IMR-90 (cell line): Measurements from ENCODE around the gene IRF2BP1. TPM values are rescaled to one million over a fixed set of nuclear protein-coding genes. Genes with fewer than 3 reads are reported as not detected.
A peak's percentile ranks its signal among the peaks of the same experiment; 100 is the strongest.

Experiments
- ATAC-seq: fragments of 200-7000 bp; cut with Tn5 transposase; 2 replicates; pipeline ENCODE4 v1.9.1; 2020; ENCODE audit warnings: low read depth, mild to moderate bottlenecking, moderate library complexity
- BruUV-seq: library from RNA; stranded (reverse); fragments of 400-500 nt; replicated peaks from 2 replicates; lab custom pipeline; 2021; lab: Mats Ljungman, UMichigan
- CTCF ChIA-PET: fragments of 300-600 bp; formaldehyde crosslinking; extraction: SDS; loops from one replicate; lab custom pipeline; 2021; ENCODE audit warnings: antibody characterized with exemption; lab: Yijun Ruan, JAX
- POLR2A ChIA-PET: fragments of 300-600 bp; sonication (Branson Sonifier 250); formaldehyde crosslinking; loops from one replicate; lab custom pipeline; 2022; ENCODE audit warnings: antibody characterized with exemption; ENCODE audit not compliant: unreplicated experiment; lab: Charles Lee
- DNase-seq: peaks from one replicate; pipeline ENCODE4 v3.0.0; 2013
- H2AFZ ChIP-seq: replicated peaks from 2 replicates; pipeline ENCODE3; 2013; ENCODE audit warnings: low read length, mild to moderate bottlenecking; ENCODE audit not compliant: poor library complexity
- H2AK5ac ChIP-seq: 2 replicates; pipeline ENCODE4 v1.6.1; 2013; ENCODE audit warnings: low read depth, low read length, inconsistent platforms
- H2AK9ac ChIP-seq: replicated peaks from 2 replicates; pipeline ENCODE3; 2013; ENCODE audit warnings: mild to moderate bottlenecking, low read depth, low read length, moderate library complexity; ENCODE audit not compliant: poor library complexity
- H2BK120ac ChIP-seq: 2 replicates; pipeline ENCODE4 v1.6.1; 2013; ENCODE audit warnings: low read depth, low read length, inconsistent platforms
- H2BK15ac ChIP-seq: 3 replicates; pipeline ENCODE4 v1.6.1; 2013; ENCODE audit warnings: low read depth, low read length, inconsistent platforms
- H2BK20ac ChIP-seq: 2 replicates; pipeline ENCODE4 v1.6.1; 2013; ENCODE audit warnings: low read depth, mild to moderate bottlenecking, inconsistent platforms, low read length, moderate library complexity
- H2BK5ac ChIP-seq: 2 replicates; pipeline ENCODE4 v1.6.1; 2013; ENCODE audit warnings: mild to moderate bottlenecking, low read depth, low read length, inconsistent platforms; ENCODE audit not compliant: poor library complexity, severe bottlenecking
- H3K14ac ChIP-seq: replicated peaks from 2 replicates; pipeline ENCODE4 v1.6.1; 2013; ENCODE audit warnings: low read depth, low read length, inconsistent platforms
- H3K18ac ChIP-seq: 2 replicates; pipeline ENCODE4 v1.6.1; 2013; ENCODE audit warnings: low read depth, low read length, control low read depth
- H3K23ac ChIP-seq: 2 replicates; pipeline ENCODE4 v1.6.1; 2013; ENCODE audit warnings: low read depth, low read length, inconsistent platforms
- H3K27ac ChIP-seq: 2 replicates; pipeline ENCODE4 v1.5.1; 2013; ENCODE audit warnings: mild to moderate bottlenecking, control low read depth, low read length; ENCODE audit not compliant: insufficient read depth
- H3K27me3 ChIP-seq: 2 replicates; pipeline ENCODE4 v1.6.1; 2013; ENCODE audit warnings: low read length; ENCODE audit not compliant: control insufficient read depth, insufficient read depth
- H3K36me3 ChIP-seq: 2 replicates; pipeline ENCODE4 v1.6.1; 2013; ENCODE audit warnings: low read length, mixed read lengths; ENCODE audit not compliant: control insufficient read depth, insufficient read depth
- H3K4ac ChIP-seq: 2 replicates; pipeline ENCODE4 v1.6.1; 2013; ENCODE audit warnings: low read depth, low read length, inconsistent platforms
- H3K4me1 ChIP-seq: 2 replicates; pipeline ENCODE4 v1.6.1; 2013; ENCODE audit warnings: low read length, mixed read lengths; ENCODE audit not compliant: control insufficient read depth, insufficient read depth
- H3K4me2 ChIP-seq: 2 replicates; pipeline ENCODE4 v1.6.1; 2013; ENCODE audit warnings: low read depth, mild to moderate bottlenecking, control low read depth, low read length, moderate library complexity
- H3K4me3 ChIP-seq: 2 replicates; pipeline ENCODE4 v1.5.1; 2013; ENCODE audit warnings: low read depth, mild to moderate bottlenecking, control low read depth, low read length, moderate library complexity; ENCODE audit not compliant: insufficient read depth
- H3K56ac ChIP-seq: 2 replicates; pipeline ENCODE4 v1.6.1; 2013; ENCODE audit warnings: low read length, inconsistent platforms; ENCODE audit not compliant: insufficient read depth; ENCODE audit errors: extremely low read depth
- H3K79me1 ChIP-seq, 2 experiments: 2 replicates each; pipeline ENCODE4 v1.6.1; 2013; ENCODE audit warnings: low read length in 2 of 2, inconsistent platforms in 1 of 2, low read depth in 1 of 2
- H3K9ac ChIP-seq: 2 replicates; pipeline ENCODE4 v1.6.1; 2013; ENCODE audit warnings: low read depth, low read length, control low read depth
- H3K9me1 ChIP-seq: 2 replicates; pipeline ENCODE4 v1.6.1; 2013; ENCODE audit warnings: low read length, inconsistent platforms; ENCODE audit not compliant: insufficient read depth
- H3K9me3 ChIP-seq: 2 replicates; pipeline ENCODE4 v1.6.1; 2013; ENCODE audit warnings: low read length; ENCODE audit not compliant: control insufficient read depth, insufficient read depth
- H4K20me1 ChIP-seq: 2 replicates; pipeline ENCODE4 v1.6.1; 2013; ENCODE audit warnings: low read length, inconsistent platforms; ENCODE audit not compliant: insufficient read depth
- H4K5ac ChIP-seq: 2 replicates; pipeline ENCODE4 v1.6.1; 2013; ENCODE audit warnings: mild to moderate bottlenecking, low read depth, low read length, control low read depth
- H4K8ac ChIP-seq, 2 experiments: 2 replicates each; pipeline ENCODE4 v1.6.1; 2013; ENCODE audit warnings: low read depth in 2 of 2, low read length in 2 of 2, control low read depth in 1 of 2, inconsistent platforms in 1 of 2
- H4K91ac ChIP-seq: 2 replicates; pipeline ENCODE4 v1.6.1; 2013; ENCODE audit warnings: low read depth, low read length, inconsistent platforms; ENCODE audit not compliant: insufficient read depth
- BHLHE40 ChIP-seq: fragments of 150-350 bp; IDR thresholded peaks from 2 replicates; pipeline ENCODE4 v1.6.1; 2016; ENCODE audit warnings: mild to moderate bottlenecking, low read depth, low read length
- CEBPB ChIP-seq: IDR thresholded peaks from 2 replicates; pipeline ENCODE4 v1.6.1; 2012; ENCODE audit warnings: low read depth, low read length, improper control_type of control experiment
- CHD1 ChIP-seq: IDR thresholded peaks from 2 replicates; pipeline ENCODE4 v1.6.1; 2012; ENCODE audit warnings: low read depth, low read length, improper control_type of control experiment
- FOS ChIP-seq: fragments of 150-350 bp; IDR thresholded peaks from 2 replicates; pipeline ENCODE4 v1.6.1; 2016; ENCODE audit warnings: low read depth, low read length
- MAFK ChIP-seq: IDR thresholded peaks from 2 replicates; pipeline ENCODE4 v1.6.1; 2012; ENCODE audit warnings: low read depth, low read length, improper control_type of control experiment
- MAZ ChIP-seq: IDR thresholded peaks from 2 replicates; pipeline ENCODE4 v1.6.1; 2012; ENCODE audit warnings: low read depth, mild to moderate bottlenecking, low read length, improper control_type of control experiment, moderate library complexity, borderline replicate concordance
- NFE2L2 ChIP-seq: fragments of 150-350 bp; IDR thresholded peaks from 2 replicates; pipeline ENCODE4 v1.6.1; 2016; ENCODE audit warnings: low read depth, mild to moderate bottlenecking, low read length
- POLR2A ChIP-seq: IDR thresholded peaks from 2 replicates; pipeline ENCODE4 v1.6.1; 2012; ENCODE audit warnings: mild to moderate bottlenecking, low read depth, low read length
- RAD21 ChIP-seq: IDR thresholded peaks from 2 replicates; pipeline ENCODE4 v1.6.1; 2012; ENCODE audit warnings: low read length, improper control_type of control experiment
- RCOR1 ChIP-seq: IDR thresholded peaks from 2 replicates; pipeline ENCODE4 v1.6.1; 2012; ENCODE audit warnings: mild to moderate bottlenecking, low read length, improper control_type of control experiment; ENCODE audit not compliant: insufficient replicate concordance
- RFX5 ChIP-seq: IDR thresholded peaks from 2 replicates; pipeline ENCODE4 v1.8.0; 2012; ENCODE audit warnings: low read depth, mild to moderate bottlenecking, low read length, moderate library complexity
- SMC3 ChIP-seq: fragments of 150-350 bp; IDR thresholded peaks from 2 replicates; pipeline ENCODE4 v1.6.1; 2016; ENCODE audit warnings: low read depth, mild to moderate bottlenecking, antibody characterized with exemption, low read length, moderate library complexity
- WGBS, 2 experiments: methylation state at CpG; one replicate each; pipeline versions ENCODE4 v1.1.5 to v1.1.7; 2013; ENCODE audit warnings: missing lambda C conversion rate in 2 of 2; ENCODE audit not compliant: insufficient read length in 1 of 2; ENCODE audit errors: extremely low coverage in 2 of 2; 5-methylcytosine and 5-hydroxymethylcytosine counted together
- dilution Hi-C: fragments of 300-500 bp; cut with HindIII; formaldehyde crosslinking; loops from one replicate; pipeline ENCODE4 v1.14.3; 2018; ENCODE audit warnings: low sequenced_read_pairs; ENCODE audit not compliant: unreplicated experiment
- in situ Hi-C: fragments of 300-500 bp; cut with MboI; formaldehyde crosslinking; loops from 3 replicates; pipeline ENCODE4 v1.14.3; 2019; ENCODE audit warnings: low sequenced_read_pairs, inconsistent platforms, mixed read lengths
- intact Hi-C: fragments of 100-400 bp; cut with micrococcal nuclease; formaldehyde crosslinking; loops from 2 replicates; pipeline ENCODE4 v1.10.0; 2022
- polyA plus RNA-seq, 3 experiments: library from polyadenylated mRNA; depleted of rRNA; stranded (reverse); fragments of >200 nt; gene quantifications; 2 replicates each; pipeline ENCODE4 v1.2.3, GENCODE V29; 2012; ENCODE audit warnings: low replicate concordance in 1 of 3
- total RNA-seq: library from RNA; depleted of rRNA; stranded (reverse); fragments of >200 nt; gene quantifications from 2 replicates; pipeline ENCODE4 v1.2.3, GENCODE V29; 2012
- TF ChIP-seq, protein P1 (sequence below): fragments of 150-350 bp; IDR thresholded peaks from 2 replicates; pipeline ENCODE4 v1.6.1; 2016; ENCODE audit warnings: low read depth, mild to moderate bottlenecking, low read length, moderate library complexity, borderline replicate concordance
- TF ChIP-seq, protein P2 (sequence below): conservative IDR thresholded peaks from 2 replicates; pipeline ENCODE4 v1.5.1; 2012; ENCODE audit warnings: mild to moderate bottlenecking, low read depth, low read length, improper control_type of control experiment

The IRF2BP1 gene
- total and polyA plus RNA-seq, 2 of the 4 experiments (the other 2 are of a cell fraction) = 4.5 to 8.5 TPM

DNA sequence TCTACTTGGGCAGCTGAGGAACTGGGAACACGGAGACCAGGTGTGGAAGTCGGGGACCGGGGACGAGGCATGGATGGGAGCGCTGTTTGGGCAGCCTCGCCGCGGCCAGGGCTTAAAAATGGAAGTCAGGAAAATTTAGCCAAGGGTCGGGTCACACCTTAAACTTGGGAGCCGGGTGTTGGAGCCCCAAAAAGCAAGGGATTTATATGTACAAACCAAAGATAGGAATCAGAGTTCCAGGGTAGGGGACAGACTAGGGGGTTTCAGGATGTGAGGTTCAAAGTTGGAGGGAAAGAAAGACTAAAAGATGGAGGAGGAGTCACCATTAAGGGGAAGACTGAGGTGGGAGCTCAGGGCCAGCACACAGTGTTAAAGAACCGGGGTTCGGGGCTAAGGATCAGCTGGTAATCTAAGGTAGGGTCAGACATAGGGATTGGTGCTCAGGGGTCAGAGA is 21.3 kb downstream of the IRF2BP1 start:
- no TSS peak for BruUV-seq
- H2AFZ ChIP-seq = peak overlapping the region; percentile 78
- no peak overlapping the region for H3K4ac ChIP-seq
- no peak overlapping the region for H2AK9ac ChIP-seq
- H3K23ac ChIP-seq = no peak overlapping the region
- intact Hi-C loops = no loop called here
- H3K36me3 ChIP-seq = peaks cover 3% of the 10 kb centered on the region; the same call in 1 of the 2 replicates
- H2BK5ac ChIP-seq = no peak overlapping the region
- H2BK120ac ChIP-seq = no peak overlapping the region
- H4K20me1 ChIP-seq = peaks cover 12% of the 10 kb centered on the region
- POLR2A ChIA-PET = no interaction called here
- DNase-seq = no peak
- dilution Hi-C loops = no loop called here
- no peak overlapping the region for H2BK20ac ChIP-seq
- peaks cover 2% of the 10 kb centered on the region; the same call in 1 of the 2 replicates for H3K9me3 ChIP-seq
- TF ChIP-seq RAD21 (no peak), MAFK (no peak), FOS (no peak), CHD1 (no peak), SMC3 (no peak), BHLHE40 (no peak), NFE2L2 (no peak), RFX5 (no peak), MAZ (no peak), RCOR1 (no peak), CEBPB (no peak), POLR2A (no peak)
- TF ChIP-seq, protein P1, sequence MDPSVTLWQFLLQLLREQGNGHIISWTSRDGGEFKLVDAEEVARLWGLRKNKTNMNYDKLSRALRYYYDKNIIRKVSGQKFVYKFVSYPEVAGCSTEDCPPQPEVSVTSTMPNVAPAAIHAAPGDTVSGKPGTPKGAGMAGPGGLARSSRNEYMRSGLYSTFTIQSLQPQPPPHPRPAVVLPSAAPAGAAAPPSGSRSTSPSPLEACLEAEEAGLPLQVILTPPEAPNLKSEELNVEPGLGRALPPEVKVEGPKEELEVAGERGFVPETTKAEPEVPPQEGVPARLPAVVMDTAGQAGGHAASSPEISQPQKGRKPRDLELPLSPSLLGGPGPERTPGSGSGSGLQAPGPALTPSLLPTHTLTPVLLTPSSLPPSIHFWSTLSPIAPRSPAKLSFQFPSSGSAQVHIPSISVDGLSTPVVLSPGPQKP = no peak
- TF ChIP-seq, protein P2, sequence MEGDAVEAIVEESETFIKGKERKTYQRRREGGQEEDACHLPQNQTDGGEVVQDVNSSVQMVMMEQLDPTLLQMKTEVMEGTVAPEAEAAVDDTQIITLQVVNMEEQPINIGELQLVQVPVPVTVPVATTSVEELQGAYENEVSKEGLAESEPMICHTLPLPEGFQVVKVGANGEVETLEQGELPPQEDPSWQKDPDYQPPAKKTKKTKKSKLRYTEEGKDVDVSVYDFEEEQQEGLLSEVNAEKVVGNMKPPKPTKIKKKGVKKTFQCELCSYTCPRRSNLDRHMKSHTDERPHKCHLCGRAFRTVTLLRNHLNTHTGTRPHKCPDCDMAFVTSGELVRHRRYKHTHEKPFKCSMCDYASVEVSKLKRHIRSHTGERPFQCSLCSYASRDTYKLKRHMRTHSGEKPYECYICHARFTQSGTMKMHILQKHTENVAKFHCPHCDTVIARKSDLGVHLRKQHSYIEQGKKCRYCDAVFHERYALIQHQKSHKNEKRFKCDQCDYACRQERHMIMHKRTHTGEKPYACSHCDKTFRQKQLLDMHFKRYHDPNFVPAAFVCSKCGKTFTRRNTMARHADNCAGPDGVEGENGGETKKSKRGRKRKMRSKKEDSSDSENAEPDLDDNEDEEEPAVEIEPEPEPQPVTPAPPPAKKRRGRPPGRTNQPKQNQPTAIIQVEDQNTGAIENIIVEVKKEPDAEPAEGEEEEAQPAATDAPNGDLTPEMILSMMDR = no peak
- H3K9me1 ChIP-seq = no peaks in the 10 kb centered on the region
- H3K14ac ChIP-seq = no peak overlapping the region
- in situ Hi-C loops = no loop called here
- peak overlapping the region; percentile 43; the same call in 1 of the 2 replicates for H3K4me2 ChIP-seq
- H2AK5ac ChIP-seq = no peak overlapping the region
- H3K4me1 ChIP-seq = no peaks in the 10 kb centered on the region
- WGBS, 2 experiments = 3% methylated on average over 4 of the region's 12 CpGs; no CpG with 5 or more reads in 1 of the 2 experiments
- H3K18ac ChIP-seq = no peak overlapping the region
- CTCF ChIA-PET = interaction anchor here (0.7 kb wide), 1 partner anchor 20 kb away, joined by 3 read pairs; no protein-coding TSS in a partner anchor
- no peak overlapping the region for H2BK15ac ChIP-seq
- H3K4me3 ChIP-seq = no peak overlapping the region
- H3K27ac ChIP-seq = no peak overlapping the region
- H3K79me1 ChIP-seq = peaks cover 9 to 18% of the 10 kb centered on the region in 2 experiments; a peak in 3 of 4 replicates
- H4K5ac ChIP-seq = no peak overlapping the region
- no peak for ATAC-seq
- H3K56ac ChIP-seq = no peak overlapping the region
- no peak overlapping the region for H3K9ac ChIP-seq
- no peak overlapping the region for H4K91ac ChIP-seq
- H4K8ac ChIP-seq = no peak overlapping the region
- peaks cover 40% of the 10 kb centered on the region for H3K27me3 ChIP-seq
